Activated CD4-positive, alpha-beta T cell treated with anti-CD3 and anti-CD28 coated beads, Interleukin-2, amount 50 U/mL, for 1 hour (primary cell): Measurements from ENCODE around the gene CACNA2D1.
"Not testable (repeated sequence)": the region's sequence is repeated elsewhere in the genome, so short reads cannot be mapped to it uniquely, and the experiment has no call there.

ENCODE experiments used
- DNase-seq: peaks from one replicate; pipeline ENCODE4 v3.0.0-alpha.2; 2020

CACNA2D1 gene

DNA sequence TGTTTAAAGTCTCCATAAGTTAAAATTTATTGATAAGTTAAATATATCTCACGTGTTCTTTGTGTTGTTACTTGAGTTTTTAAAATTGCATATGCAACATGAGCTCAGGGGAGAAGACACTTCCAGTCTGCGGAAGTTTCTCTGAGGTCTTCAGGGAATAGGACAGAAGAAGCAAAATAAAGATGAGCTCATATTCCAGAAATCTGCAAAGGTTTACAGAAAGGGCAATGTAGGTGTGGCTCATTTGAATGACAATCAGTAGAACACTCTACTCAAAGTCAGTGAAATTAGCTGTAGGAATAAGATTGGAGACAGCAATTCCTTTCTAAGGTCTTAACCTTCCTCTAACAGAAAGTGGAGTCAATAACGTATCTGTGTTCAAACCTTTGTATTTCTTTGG lies 53.7 kb downstream of the CACNA2D1 start:
- DNase-seq = no peak

DNA sequence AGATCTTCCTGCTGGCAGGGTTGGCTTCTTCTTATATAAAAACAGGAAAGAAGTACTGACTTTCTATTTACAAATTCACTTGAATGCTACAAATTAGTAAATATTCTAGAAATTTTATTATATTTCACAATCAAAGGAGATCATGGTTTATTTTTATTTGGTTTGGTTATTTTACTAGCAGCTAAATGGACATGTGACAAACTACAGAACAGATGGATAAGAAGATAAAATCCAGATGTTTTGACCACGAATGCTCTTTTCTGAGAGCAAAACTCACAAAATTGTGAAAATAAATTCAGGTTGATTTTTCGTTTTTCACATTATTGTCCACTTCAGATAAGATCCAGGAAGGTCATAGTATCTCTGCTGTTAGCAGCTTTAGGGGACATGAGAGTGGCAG lies 55.4 kb downstream of the CACNA2D1 start:
- no peak for DNase-seq

DNA sequence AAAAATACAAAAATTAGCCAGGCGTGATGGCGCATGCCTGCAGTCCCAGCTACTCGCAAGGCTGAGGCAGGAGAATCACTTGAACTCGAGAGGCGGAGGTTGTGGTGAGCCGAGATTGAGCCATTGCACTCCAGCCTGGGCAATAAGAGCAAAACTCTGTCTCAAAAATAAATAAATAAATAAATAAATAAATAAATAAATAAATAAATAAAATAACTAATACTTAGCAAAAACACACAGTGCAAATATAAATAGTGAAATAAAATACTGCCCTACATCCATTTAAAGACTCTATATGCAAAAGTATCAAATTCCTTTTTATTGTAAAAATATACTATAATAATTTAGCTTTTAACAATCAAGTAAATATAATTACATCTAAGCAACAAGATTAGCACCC lies 57.0 kb downstream of the CACNA2D1 start:
- not testable (repeated sequence) for DNase-seq

DNA sequence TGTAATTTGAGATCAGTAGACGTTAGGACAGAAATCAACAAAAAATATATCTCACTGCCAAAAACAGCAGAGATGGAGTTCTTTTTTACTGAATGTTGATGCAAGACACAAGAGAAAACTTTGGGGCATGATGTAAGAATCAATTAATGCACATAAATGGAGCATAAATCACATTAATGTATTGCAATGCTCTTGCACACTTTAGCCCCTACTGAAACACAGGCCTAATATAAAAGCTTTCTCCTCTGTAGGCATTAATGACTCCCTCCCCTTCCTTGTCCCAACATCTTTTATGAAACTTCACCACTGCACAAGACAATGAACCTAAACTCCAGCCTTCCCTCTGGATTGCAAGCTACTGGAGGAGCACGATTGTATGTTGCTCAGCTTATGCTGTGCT lies 58.8 kb downstream of the CACNA2D1 start:
- no peak for DNase-seq

DNA sequence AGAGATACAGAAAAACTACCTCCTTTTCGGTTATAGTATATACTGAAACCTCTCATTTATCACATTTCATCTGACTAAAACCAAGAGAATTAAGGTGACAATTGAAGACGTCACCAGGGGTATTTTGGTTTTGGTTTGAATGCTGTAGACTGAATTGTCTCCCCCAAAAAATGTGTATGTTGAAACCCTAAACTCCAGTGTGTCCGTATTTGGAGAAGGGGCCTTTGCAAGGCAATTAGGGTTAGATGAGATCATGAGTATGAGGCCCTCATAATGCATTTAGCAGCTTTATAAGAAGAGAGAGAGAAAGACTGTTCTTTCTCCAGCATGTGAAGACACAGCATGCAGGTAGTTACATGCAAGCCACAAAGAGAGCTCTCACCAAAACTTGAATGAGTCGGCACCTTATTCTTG lies 59.5 kb downstream of the CACNA2D1 start:
- DNase-seq = no peak

DNA sequence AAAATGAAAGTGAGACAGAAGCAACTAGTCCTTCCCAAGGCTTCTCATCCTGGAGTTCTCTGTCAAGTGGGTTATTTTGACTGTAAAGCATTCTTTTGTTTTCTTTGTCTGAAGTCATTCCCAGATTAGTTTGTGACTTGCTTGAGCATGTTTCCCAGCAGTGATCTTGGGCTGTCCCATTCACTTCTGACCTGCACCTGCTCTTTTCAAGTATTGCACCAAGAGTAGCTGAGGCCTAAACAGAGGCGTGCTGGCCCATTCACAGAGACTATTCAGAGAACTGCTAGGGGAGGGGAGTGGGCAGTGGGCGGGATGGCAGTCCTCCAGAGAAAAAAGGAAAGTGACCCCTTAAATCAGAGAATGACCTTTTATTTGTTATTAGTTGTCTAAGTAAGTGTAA lies 61.3 kb downstream of the CACNA2D1 start:
- DNase-seq = no peak

DNA sequence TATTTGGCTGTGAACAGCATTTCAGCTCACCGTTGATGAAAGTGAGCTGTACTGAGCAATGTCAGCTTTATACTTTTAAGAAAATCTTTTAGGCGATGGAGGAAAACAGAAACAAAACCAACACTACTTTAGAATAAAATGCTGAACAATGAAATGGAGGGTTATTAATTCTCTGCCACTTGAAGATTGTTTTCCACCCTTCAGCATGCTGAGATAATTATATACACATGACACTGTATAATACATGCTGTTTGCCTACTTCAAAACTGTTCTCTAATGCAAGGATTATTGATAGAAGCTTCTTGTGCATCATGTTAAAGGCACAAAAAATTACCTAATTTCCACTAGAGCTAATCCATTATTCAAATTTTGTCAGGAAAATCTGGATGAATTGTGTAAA lies 66.8 kb downstream of the CACNA2D1 start:
- DNase-seq = no peak

DNA sequence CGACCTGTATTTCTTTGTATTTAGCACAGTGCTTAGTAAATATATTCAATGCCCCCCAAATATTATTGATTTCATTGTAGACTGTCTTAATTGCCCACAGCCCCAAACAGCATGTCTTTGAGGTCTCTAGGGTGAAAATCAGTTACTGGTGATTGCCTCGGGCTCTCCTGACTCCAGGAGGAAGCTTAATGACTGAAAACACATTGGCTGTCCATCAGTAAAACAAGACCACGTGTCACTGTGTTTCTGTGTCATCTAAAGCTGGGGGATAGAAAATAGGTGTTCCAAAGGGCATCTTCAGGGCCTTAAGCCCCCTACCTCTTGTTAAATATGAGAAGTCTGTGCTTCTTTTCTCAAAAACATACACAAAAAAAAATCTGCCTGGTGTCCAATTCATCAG lies 67.9 kb downstream of the CACNA2D1 start:
- DNase-seq = no peak

DNA sequence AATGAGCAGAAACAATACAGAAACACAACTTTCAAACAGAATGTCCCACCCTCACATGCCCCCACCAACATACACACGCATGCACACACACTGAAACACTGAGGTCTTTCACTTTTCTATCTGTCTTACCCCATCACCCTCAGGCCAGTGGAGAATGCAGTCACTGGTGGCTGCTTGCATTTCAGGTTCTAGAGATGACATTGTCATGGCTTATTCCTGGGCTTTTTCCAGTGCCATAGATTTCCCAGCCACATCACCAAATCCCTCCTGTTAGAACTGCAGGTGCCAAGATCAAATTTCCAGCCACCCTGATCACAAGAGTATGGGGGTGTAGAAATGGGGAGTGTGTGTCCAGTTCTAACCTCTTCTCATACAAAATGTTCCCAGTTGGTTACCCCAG lies 68.4 kb downstream of the CACNA2D1 start:
- no peak for DNase-seq

DNA sequence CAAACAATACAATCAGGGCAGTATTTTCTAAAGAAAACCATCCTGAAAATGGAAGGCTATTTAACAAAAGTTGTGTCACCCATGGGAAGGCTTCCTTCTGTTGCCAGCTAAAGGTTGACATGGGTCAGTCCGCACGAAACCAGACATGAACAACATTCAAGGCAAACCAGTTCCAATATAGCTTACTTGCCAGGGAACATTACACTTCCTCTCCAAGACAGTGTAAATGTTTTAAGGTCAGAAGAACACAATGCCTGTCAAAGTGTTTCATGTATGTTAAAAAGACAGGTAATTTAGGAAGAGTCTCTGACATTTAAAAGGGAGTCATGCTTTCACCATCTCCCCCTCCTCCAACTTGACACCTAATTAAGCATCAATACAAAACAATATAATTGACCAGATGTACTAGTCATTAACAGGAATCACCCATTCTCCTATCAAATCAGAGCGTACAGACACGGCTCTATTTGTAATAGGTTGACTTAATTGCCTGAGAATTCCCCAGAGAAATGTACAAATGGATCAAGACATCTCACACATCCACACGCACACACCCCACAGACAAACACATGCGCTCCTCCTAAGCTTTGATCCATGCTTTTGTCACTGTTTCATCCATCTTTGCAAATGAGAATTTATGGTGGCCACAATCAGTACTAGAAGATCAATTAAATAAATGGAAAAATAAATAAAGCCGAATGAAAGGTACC lies 69.5 kb downstream of the CACNA2D1 start:
- no peak for DNase-seq

DNA sequence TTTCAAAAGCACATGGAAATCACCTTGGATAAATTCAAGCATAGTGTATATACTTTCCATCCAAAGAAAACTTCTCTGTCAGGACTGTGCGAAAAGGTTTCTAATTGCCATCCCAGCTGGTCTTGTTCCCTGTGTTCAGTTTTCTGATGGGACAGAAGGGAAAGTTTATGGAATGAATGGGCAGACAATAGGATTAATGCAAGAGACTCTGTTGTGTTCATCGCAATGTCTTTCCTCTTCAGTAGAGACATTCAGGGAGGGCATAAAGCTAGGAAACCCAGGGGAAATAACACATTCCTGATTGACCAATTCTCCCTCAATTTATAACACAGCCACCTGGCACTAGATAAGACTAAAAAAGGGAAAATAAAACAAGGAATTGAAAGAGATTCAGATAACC lies 78.9 kb downstream of the CACNA2D1 start:
- DNase-seq = no peak

DNA sequence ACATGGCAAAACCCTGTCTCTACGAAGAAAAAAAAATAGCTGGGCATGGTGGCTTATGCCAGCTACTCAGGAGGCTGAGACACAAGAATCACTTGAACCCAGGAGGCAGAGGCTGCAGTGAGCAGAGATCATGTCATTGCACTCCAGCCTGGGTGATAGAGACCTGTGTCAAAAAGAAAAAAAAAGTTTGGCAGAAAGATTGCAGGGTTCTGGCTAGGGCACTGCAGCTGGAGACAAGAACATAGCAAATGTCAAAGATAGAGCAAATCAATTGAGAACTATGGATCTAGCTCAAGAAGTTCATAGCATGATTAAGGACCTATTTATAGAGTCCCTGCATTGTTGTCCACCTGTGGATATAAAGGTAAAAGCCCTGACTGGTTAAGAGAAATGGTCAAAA lies 79.5 kb downstream of the CACNA2D1 start:
- no peak for DNase-seq

DNA sequence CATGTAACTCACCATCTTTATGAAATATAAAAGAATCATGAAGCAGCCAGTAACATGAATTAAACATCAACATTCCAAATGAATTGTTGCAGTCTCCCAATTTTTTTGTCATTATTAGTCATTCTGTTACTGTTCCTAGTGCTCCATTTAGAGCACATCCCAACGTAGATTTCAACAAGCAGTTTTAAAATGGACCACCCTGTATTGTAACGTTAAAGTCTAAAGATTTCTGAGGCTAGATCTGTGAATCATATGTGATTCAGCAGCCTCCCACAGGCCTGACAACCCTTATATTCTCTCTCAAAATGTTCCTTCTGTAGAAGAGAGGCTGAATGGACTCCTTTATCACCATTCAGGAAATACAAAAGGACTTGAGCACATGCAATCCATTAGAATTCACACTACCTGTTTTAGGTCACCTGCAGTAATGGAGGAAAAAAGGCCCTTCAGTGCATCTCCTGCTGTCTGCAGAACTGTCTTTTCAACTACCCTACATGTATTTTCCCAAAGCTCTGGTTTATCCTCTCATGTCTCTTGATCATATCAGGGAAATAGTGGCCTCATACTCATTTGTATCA lies 81.4 kb downstream of the CACNA2D1 start:
- no peak for DNase-seq

DNA sequence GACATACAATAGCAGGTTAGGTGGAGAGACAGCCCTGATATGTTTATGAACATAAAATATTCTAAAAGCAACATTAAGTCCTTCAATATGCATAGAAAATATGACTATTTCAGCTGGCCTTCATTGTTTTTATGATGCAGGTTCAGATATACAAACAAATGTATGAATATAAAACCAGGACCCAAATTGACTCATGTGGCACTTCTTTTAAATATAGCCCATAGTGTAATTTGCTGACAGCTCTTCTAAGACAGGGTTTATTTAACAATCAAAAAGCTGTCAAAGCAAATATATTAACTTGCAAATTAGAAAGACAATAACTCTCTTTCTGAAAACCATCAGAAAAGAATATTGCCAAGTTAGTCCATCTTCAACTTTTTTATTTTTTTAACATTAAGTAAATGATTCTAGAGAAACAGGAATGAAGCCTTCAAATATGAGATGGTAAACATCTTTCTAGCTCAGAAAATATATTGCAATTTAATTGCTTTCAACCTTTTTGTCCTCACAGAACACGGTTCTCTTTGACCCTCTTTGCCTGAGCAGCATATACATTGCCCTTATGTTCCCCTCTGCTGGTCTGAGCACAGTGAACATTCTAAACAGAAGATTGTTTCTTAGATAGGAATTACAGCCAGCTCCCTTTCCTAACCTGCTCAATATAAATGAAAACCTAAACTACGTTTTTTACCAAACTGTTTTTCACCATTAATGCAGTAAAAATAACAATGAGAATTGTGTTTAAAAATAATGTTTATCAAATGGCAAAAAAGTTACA lies 82.8 kb downstream of the CACNA2D1 start:
- DNase-seq = no peak

DNA sequence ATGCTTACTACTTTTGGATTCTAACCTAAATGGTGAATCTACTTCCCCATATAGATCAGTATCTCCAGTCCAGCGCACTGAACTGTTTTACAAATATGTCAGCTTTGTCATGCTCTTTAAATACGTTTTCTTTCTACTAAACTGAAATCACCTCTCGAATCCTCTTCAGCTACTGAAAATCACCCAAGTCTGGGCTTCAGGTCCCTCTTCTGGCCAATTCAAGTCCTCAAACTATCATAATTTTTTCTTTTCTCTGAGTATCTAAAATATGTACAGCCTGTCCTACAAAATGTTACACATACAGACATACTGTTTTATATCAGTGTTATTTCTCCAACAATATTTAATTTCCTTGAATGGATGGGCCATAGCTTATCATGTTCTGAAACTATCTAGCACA lies 84.2 kb downstream of the CACNA2D1 start:
- no peak for DNase-seq

DNA sequence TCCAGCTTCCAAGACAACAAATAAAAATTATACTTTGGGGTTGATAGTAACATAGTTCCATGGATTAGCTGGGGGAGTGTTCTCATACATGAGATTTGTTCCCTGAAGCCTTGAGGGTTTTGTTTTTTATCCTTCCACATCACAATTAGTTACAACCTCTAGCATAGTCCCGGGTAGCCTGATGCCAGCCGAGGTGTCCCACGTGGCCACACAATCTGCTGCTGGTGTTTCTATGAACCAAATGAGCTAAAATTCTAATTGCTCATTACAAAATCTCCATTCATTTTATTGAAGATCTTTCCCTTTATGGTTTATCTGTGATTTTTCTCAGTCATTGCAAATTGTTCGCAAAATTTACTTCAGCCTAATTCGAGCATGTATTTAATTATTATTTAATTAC lies 84.7 kb downstream of the CACNA2D1 start:
- DNase-seq = no peak

DNA sequence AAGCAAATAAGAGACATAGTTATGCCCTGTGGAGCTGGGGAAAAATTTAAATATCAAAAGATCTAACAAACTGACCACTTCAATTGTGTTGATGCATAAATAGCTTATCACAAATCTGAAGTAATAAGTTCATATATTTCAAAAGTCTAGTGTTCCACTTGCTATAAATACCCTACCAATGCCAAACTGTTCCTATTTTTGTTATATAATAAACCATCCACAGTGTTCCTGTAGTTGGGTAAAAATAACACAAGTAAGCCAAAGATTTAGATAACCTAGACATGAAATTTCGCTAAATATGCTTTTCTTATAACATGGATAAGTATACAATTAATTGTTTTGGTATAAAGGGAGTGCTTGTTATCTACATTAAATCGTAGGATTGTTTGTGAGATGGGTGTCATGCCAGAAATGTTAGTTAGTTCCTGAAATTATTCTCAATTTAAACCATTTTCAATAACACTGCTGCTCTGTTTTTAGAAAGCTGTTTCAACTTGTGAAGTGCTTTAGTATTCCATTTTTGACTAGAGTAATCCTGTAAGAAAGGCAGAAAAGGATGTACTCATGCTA lies 85.5 kb downstream of the CACNA2D1 start:
- DNase-seq = no peak

DNA sequence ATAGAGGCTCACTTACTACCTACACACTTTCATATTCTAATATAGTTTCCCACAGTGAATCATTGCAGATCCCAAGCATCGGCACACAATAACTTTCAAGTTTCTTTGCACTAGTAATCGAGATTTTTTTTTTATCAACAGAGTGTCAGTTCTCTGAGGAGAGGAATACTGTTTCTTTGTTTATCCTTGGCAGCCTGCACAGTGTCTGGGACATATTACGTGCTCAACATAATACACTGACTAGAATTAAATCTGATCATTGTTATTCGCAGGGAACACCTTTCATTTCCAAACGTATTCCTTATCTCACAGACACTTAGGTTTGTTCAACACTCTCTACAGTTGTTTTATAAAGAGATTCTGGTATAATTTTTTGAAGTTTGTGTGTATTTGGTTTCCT lies 95.3 kb downstream of the CACNA2D1 start:
- no peak for DNase-seq

DNA sequence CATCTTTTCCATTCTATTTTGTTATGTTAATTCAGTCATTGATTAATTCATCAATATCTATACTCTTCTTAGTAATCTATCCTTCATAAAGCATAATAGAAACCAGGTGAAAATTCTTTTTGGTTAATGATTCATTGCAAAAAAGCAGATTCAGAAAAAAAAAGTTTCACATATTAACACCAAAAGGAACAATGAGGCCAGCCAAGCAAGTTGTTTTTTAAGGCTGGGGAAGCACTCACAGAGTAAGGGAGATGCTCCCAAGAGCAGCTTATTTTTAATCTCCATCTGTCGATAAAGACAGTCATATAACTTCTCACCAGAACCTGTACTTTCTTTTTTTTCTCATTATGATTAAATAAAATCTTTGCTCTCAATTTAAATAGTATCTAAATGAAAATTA lies 95.8 kb downstream of the CACNA2D1 start:
- no peak for DNase-seq

DNA sequence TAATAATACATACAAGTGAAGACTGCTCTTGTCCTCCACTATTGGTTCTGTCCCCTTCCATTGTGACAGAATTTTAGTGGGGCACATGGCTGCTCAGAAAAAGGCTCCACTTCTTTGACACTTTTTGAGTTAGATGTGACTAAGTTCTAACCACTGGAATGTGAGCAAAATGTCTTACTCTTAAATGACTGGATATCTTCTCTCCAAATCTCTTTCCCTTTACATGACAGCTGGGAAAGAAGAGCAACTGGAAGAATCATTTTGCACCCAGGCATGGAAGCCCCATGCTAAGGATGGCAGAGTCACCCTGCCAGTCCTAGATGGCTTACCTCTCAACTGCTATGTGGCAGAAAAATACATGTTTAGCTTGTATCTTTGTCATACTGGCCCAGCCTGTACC lies 97.7 kb downstream of the CACNA2D1 start:
- no peak for DNase-seq

DNA sequence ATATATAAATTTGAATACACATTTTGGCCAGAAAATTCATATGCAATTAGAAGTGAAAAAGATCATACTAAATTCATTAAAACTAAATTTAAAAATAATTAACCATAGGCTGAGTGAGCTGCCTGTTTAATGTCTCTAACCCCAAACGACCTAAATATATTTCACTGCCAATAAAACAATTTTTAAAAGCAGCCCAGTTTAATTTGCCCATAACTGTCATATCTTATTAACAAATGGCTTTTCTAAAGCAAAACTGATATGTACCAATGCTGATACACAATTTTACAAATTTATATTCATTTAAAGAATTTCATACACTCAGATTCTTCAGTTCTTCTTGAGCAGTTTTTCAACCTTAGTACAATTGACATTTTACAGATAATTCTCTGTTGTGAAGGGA lies 99.9 kb downstream of the CACNA2D1 start:
- no peak for DNase-seq

DNA sequence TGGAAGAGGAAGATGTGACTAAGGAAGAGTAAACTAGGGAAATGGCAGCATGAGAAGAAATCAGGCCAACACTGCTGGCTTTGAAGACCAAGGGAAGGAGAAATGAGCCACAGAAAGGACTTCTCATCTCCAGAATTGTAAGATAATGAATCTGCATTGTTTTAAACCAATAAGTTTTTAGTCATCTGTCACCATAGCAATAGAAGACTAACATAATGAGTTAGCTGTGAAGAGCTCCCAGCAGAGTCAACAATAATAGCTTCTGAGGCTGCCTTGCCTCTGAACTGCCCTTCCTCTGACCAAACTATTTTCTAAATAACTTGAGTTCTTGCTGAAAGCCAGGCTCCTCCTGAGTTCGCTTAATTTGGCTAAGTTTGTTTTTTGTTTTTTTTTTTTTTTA lies 103.6 kb downstream of the CACNA2D1 start:
- no peak for DNase-seq

DNA sequence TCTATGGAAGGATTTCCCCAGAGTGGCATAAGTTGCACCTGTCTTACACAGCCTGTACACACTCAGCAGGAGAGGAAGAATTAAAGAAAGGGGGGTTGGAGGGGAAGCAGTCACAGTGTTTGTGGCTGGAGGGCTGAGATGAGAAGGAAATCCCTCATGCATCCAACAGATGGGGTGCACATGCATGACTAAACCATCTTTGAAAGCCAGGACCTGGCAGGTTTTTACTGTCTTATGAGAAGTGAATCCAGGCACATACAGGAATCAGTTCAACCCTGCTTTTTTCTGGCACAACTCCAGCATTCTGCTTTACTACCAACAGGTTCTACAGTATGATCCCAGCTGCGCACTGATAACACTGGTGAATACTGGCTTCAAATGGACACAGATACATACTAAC lies 107.7 kb downstream of the CACNA2D1 start:
- DNase-seq = no peak

DNA sequence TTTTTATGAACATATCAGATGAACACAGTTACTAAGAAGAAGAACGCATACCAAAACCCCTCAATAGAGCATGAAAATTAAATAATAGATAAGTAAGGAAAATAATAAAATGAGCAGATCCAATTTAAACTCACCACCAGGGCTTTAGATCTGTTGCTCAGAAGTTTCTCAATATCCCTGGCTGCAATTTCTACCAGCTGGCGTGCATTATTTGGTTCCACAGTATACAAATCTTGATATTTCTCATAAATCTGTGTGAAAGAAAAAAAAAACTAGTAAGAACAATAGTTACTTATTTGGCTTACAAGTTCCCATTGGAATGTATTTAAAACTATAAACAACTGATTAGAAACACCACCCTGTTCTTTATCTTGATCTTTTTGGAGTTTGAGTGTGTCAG lies 108.6 kb downstream of the CACNA2D1 start:
- no peak for DNase-seq
